H1 (cell line): Measurements from ENCODE around the gene TAS2R30. TPM values are rescaled to one million over a fixed set of nuclear protein-coding genes. Genes with fewer than 3 reads are reported as not detected.

ENCODE experiments used
- CTCF ChIA-PET: fragments of 300-600 bp; sonication (Branson Sonifier 250); formaldehyde crosslinking; loops from one replicate; lab custom pipeline; 2021; ENCODE audit not compliant: partially characterized antibody; lab: Charles Lee
- POLR2A ChIA-PET: fragments of 300-600 bp; sonication (Branson Sonifier 250); formaldehyde crosslinking; loops from one replicate; lab custom pipeline; 2021; ENCODE audit warnings: inconsistent platforms; ENCODE audit not compliant: partially characterized antibody; lab: Charles Lee
- DNase-seq, 2 experiments: peaks; one replicate each; pipeline versions ENCODE4 v3.0.0 to v3.0.0-alpha.2; 2010 to 2022; ENCODE audit warnings: low spot score in 2 of 2, low read depth in 1 of 2, mixed read lengths in 1 of 2
- FAIRE-seq: peaks from 2 replicates; lab custom pipeline; 2011; peaks lifted over from hg19 to GRCh38; lab: Jason Lieb, UNC
- H2AFZ ChIP-seq: 2 replicates; pipeline ENCODE4 v1.8.1; 2012; ENCODE audit warnings: low read length, inconsistent platforms
- H2AK5ac ChIP-seq: 2 replicates; pipeline ENCODE4 v1.6.1; 2013; ENCODE audit warnings: low read depth, low read length
- H2BK120ac ChIP-seq: replicated peaks from 2 replicates; pipeline ENCODE3; 2013; ENCODE audit warnings: low read depth, low read length, inconsistent platforms
- H2BK12ac ChIP-seq: 2 replicates; pipeline ENCODE4 v1.6.1; 2013; ENCODE audit warnings: low read depth, low read length
- H2BK15ac ChIP-seq: 2 replicates; pipeline ENCODE4 v1.6.1; 2013; ENCODE audit warnings: low read length
- H2BK20ac ChIP-seq: 2 replicates; pipeline ENCODE4 v1.6.1; 2013; ENCODE audit warnings: low read length
- H2BK5ac ChIP-seq: 2 replicates; pipeline ENCODE4 v1.6.1; 2013; ENCODE audit warnings: low read depth, low read length
- H3K14ac ChIP-seq: 2 replicates; pipeline ENCODE4 v1.6.1; 2013; ENCODE audit warnings: inconsistent platforms; ENCODE audit not compliant: insufficient read length
- H3K18ac ChIP-seq: 2 replicates; pipeline ENCODE4 v1.6.1; 2013; ENCODE audit warnings: low read length; ENCODE audit errors: extremely low read depth
- H3K23ac ChIP-seq: 2 replicates; pipeline ENCODE4 v1.6.1; 2013; ENCODE audit warnings: inconsistent platforms; ENCODE audit not compliant: insufficient read length
- H3K23me2 ChIP-seq: 2 replicates; pipeline ENCODE4 v1.6.1; 2013; ENCODE audit warnings: low read depth, low read length
- H3K27ac ChIP-seq: 2 replicates; pipeline ENCODE4 v1.6.1; 2011; ENCODE audit warnings: low read depth, low read length, inconsistent platforms
- H3K27me3 ChIP-seq, 4 experiments: replicated peaks in 1 of 4; 1 replicate in 1 of 4; 2 replicates in 3 of 4; pipeline versions ENCODE4 v1.6.1 to v1.8.1; 2011 to 2013; ENCODE audit warnings: low read length in 3 of 4, mild to moderate bottlenecking in 3 of 4, inconsistent platforms in 2 of 4, mixed read lengths in 2 of 4, moderate library complexity in 1 of 4; ENCODE audit not compliant: control insufficient read depth in 3 of 4, insufficient read depth in 3 of 4; ENCODE audit errors: extremely low read depth in 1 of 4
- H3K36me3 ChIP-seq, 4 experiments: 2 replicates each; pipeline versions ENCODE4 v1.6.1 to v1.8.1; 2011 to 2013; ENCODE audit warnings: mild to moderate bottlenecking in 4 of 4, low read length in 3 of 4, moderate library complexity in 2 of 4, control low read depth in 1 of 4, inconsistent platforms in 1 of 4; ENCODE audit not compliant: insufficient read depth in 4 of 4, control insufficient read depth in 2 of 4
- H3K4ac ChIP-seq: replicated peaks from 2 replicates; pipeline ENCODE3; 2013; ENCODE audit warnings: low read length, low read depth, mixed read lengths, inconsistent platforms; ENCODE audit not compliant: insufficient read length
- H3K4me1 ChIP-seq, 4 experiments: replicated peaks in 1 of 4; 1 replicate in 1 of 4; 2 replicates in 3 of 4; pipeline versions ENCODE4 v1.6.1 to v1.8.1; 2011 to 2013; ENCODE audit warnings: low read length in 3 of 4, inconsistent platforms in 2 of 4, mixed read lengths in 1 of 4; ENCODE audit not compliant: insufficient read depth in 4 of 4, control insufficient read depth in 3 of 4
- H3K4me2 ChIP-seq, 2 experiments: 2 replicates each; pipeline versions ENCODE4 v1.6.1 to v1.8.1; 2011 to 2013; ENCODE audit warnings: low read depth in 2 of 2, low read length in 2 of 2, control low read depth in 1 of 2, inconsistent platforms in 1 of 2, mild to moderate bottlenecking in 1 of 2; ENCODE audit not compliant: insufficient read depth in 1 of 2
- H3K4me3 ChIP-seq, 4 experiments: fragments of 200-600, 300-600 bp in 1 of 4; sonication (generic), shearing (Covaris generic), sonication (Bioruptor Twin) in 1 of 4; 2 replicates each; pipeline versions ENCODE4 v1.5.1 to v1.8.1; 2011 to 2016; ENCODE audit warnings: low read length in 4 of 4, low read depth in 3 of 4, control low read depth in 2 of 4, inconsistent platforms in 2 of 4, mild to moderate bottlenecking in 2 of 4, mixed read lengths in 1 of 4, moderate library complexity in 1 of 4; ENCODE audit not compliant: insufficient read depth in 2 of 4; ENCODE audit errors: extremely low read depth in 1 of 4
- H3K56ac ChIP-seq: replicated peaks from 2 replicates; pipeline ENCODE3; 2013; ENCODE audit warnings: low read depth, mild to moderate bottlenecking, mixed read lengths, low read length, inconsistent platforms; ENCODE audit not compliant: insufficient read length
- H3K79me1 ChIP-seq: 2 replicates; pipeline ENCODE4 v1.6.1; 2013; ENCODE audit warnings: low read depth, low read length, control low read depth
- H3K79me2 ChIP-seq, 2 experiments: 2 replicates each; pipeline versions ENCODE4 v1.6.1 to v1.8.1; 2012 to 2013; ENCODE audit warnings: low read length in 2 of 2, mild to moderate bottlenecking in 2 of 2, inconsistent platforms in 1 of 2; ENCODE audit not compliant: insufficient read depth in 2 of 2, control insufficient read depth in 1 of 2
- H3K9ac ChIP-seq, 4 experiments: replicated peaks in 1 of 4; 1 replicate in 1 of 4; 2 replicates in 3 of 4; pipeline versions ENCODE4 v1.6.1 to v1.8.1; 2011 to 2013; ENCODE audit warnings: low read depth in 3 of 4, low read length in 3 of 4, control low read depth in 2 of 4, mild to moderate bottlenecking in 2 of 4, moderate library complexity in 2 of 4, inconsistent platforms in 1 of 4; ENCODE audit errors: extremely low read depth in 1 of 4
- H3K9me3 ChIP-seq, 2 experiments: 2 replicates each; pipeline versions ENCODE4 v1.6.1 to v1.8.1; 2012 to 2013; ENCODE audit warnings: mild to moderate bottlenecking in 2 of 2, moderate library complexity in 2 of 2, control low read depth in 1 of 2, inconsistent platforms in 1 of 2, low read depth in 1 of 2, low read length in 1 of 2, mixed read lengths in 1 of 2; ENCODE audit not compliant: insufficient read depth in 2 of 2
- H4K20me1 ChIP-seq, 2 experiments: replicated peaks in 1 of 2; 2 replicates each; pipeline versions ENCODE3 to v1.8.1; 2011 to 2013; ENCODE audit warnings: inconsistent platforms in 2 of 2, low read length in 2 of 2, mild to moderate bottlenecking in 1 of 2; ENCODE audit not compliant: insufficient read depth in 2 of 2, control insufficient read depth in 1 of 2
- H4K5ac ChIP-seq: 2 replicates; pipeline ENCODE4 v1.6.1; 2013; ENCODE audit warnings: low read length, low read depth, mixed read lengths, inconsistent platforms; ENCODE audit not compliant: insufficient read length
- H4K8ac ChIP-seq: 2 replicates; pipeline ENCODE4 v1.8.0; 2013; ENCODE audit warnings: mild to moderate bottlenecking, moderate library complexity, low read length, inconsistent platforms; ENCODE audit not compliant: insufficient read depth; ENCODE audit errors: extremely low read depth
- H4K91ac ChIP-seq: replicated peaks from 2 replicates; pipeline ENCODE3; 2013; ENCODE audit warnings: low read length, mixed read lengths, inconsistent platforms; ENCODE audit not compliant: insufficient read length
- GABPA ChIP-seq: IDR thresholded peaks from 2 replicates; pipeline ENCODE4 v1.6.1; 2011; ENCODE audit warnings: mild to moderate bottlenecking, low read length, moderate library complexity, borderline replicate concordance; ENCODE audit not compliant: insufficient read depth
- RAD21 ChIP-seq, 2 experiments: IDR thresholded peaks in 1 of 2; conservative IDR thresholded peaks in 1 of 2; 2 replicates each; pipeline ENCODE4 v1.6.1; 2011; ENCODE audit warnings: low read depth in 2 of 2, low read length in 2 of 2, improper control_type of control experiment in 1 of 2, inconsistent platforms in 1 of 2, mild to moderate bottlenecking in 1 of 2, moderate library complexity in 1 of 2
- WGBS, 2 experiments: shearing (Covaris generic) in 1 of 2; methylation state at CpG; one replicate each; pipeline versions ENCODE4 v1.1.6 to v1.1.7; 2013 to 2015; ENCODE audit warnings: low lambda C conversion rate in 2 of 2, mixed read lengths in 2 of 2, inconsistent platforms in 1 of 2, low coverage in 1 of 2, missing lambda C conversion rate in 1 of 2; ENCODE audit not compliant: insufficient replicate concordance in 2 of 2, insufficient coverage in 1 of 2, insufficient read length in 1 of 2; ENCODE audit errors: extremely low coverage in 1 of 2, missing lambda C conversion rate in 1 of 2; 5-methylcytosine and 5-hydroxymethylcytosine counted together
- polyA plus RNA-seq, 7 experiments: library from polyadenylated mRNA; depleted of rRNA in 3 of 7; stranded (reverse) in 5 of 7; unstranded in 2 of 7; fragments of >200 nt in 5 of 7; fragments of 200-250 nt in 2 of 7; gene quantifications; 1 replicate in 5 of 7; 2 replicates in 1 of 7; 4 replicates in 1 of 7; pipeline versions ENCODE4 v1.2.1 to v1.2.3, GENCODE V29; 2011 to 2013; ENCODE audit warnings: missing spikeins in 2 of 7, mixed read lengths in 2 of 7
- total RNA-seq: library from RNA; stranded (reverse); fragmentation: NEBNext Ultra II Directional; extraction: Animal tissue kit (Norgen Biotek cat#: 25700); gene quantifications from 2 replicates; pipeline ENCODE4 v1.2.1, GENCODE V29; 2021

The TAS2R30 gene
- total and polyA plus RNA-seq, 2 of the 8 experiments (the other 6 are each of a cell fraction or from before 2014, with no cell fraction given), result 0.33 to 1.0 TPM

- Histone ChIP-seq H2AK5ac (no peak overlapping the region), H2BK120ac (no peak overlapping the region), H3K4me1 (no peaks in the 10 kb centered on the region), H2AFZ (no peak overlapping the region), H2BK12ac (no peak overlapping the region), H2BK20ac (no peak overlapping the region), H2BK15ac (no peak overlapping the region), H3K27ac (no peak overlapping the region), H3K14ac (no peak overlapping the region), H4K8ac (no peak overlapping the region), H4K5ac (no peak overlapping the region), H3K79me2 (no peaks in the 10 kb centered on the region; a peak in 1 of 4 replicates), H3K23ac (no peak overlapping the region), H3K9ac (no peak overlapping the region), H3K23me2 (no peaks in the 10 kb centered on the region), H3K4me3 (no peak overlapping the region), H3K27me3 (no peaks in the 10 kb centered on the region), H3K79me1 (no peaks in the 10 kb centered on the region), H4K91ac (no peak overlapping the region), H3K4ac (no peak overlapping the region), H4K20me1 (no peaks in the 10 kb centered on the region), H2BK5ac (no peak overlapping the region), H3K36me3 (no peaks in the 10 kb centered on the region; a peak in 1 of 8 replicates), H3K4me2 (no peak overlapping the region), H3K9me3 (no peaks in the 10 kb centered on the region), H3K18ac (no peak overlapping the region), H3K56ac (no peak overlapping the region)
- POLR2A ChIA-PET, result no interaction called here
- no peak for FAIRE-seq
- 84% methylated on average over 5 of the region's 5 CpGs; no CpG with 5 or more reads in 1 of the 2 experiments for WGBS, 2 experiments
- CTCF ChIA-PET, result no interaction called here
- no peak for DNase-seq
- no peak for TF ChIP-seq GABPA
- TF ChIP-seq RAD21 (IDR thresholded peaks at IDR 0.05 in 1 of 2, conservative IDR thresholded peaks at IDR 0.05 in 1 of 2; ENCODE audit: low read depth in 2 of 2, low read length in 2 of 2), result no peak
Measured at GRCh38 chr12:11089246-11089645, 45.2 kb downstream of the TAS2R30 start.
